Chondrocyte (in vitro differentiated cells): ENCODE results near the gene CARNS1. TPM values are rescaled to one million over a fixed set of nuclear protein-coding genes. Genes with fewer than 3 reads are reported as not detected.

Source experiments
- DNase-seq: peaks from one replicate; pipeline ENCODE4 v3.0.0; 2021; ENCODE audit warnings: mixed read lengths, low spot score
- H3K27ac Mint-ChIP-seq: one replicate; pipeline ENCODE4 v1.8.0; 2021; ENCODE audit warnings: mild to moderate bottlenecking, moderate library complexity, mixed read lengths; ENCODE audit not compliant: unreplicated experiment
- H3K27me3 Mint-ChIP-seq: 2 replicates; pipeline ENCODE4 v1.8.0; 2021; ENCODE audit warnings: low read depth, mixed read lengths
- H3K36me3 Mint-ChIP-seq: 2 replicates; pipeline ENCODE4 v1.8.0; 2021; ENCODE audit warnings: low read depth, mixed read lengths
- H3K4me1 Mint-ChIP-seq: 2 replicates; pipeline ENCODE4 v1.8.0; 2021; ENCODE audit warnings: low read depth, mild to moderate bottlenecking, mixed read lengths
- H3K4me3 Mint-ChIP-seq: one replicate; pipeline ENCODE4 v1.8.0; 2021; ENCODE audit warnings: mild to moderate bottlenecking, moderate library complexity, mixed read lengths; ENCODE audit not compliant: unreplicated experiment
- H3K9me3 Mint-ChIP-seq: 2 replicates; pipeline ENCODE4 v1.8.0; 2021; ENCODE audit warnings: low read depth, mixed read lengths
- CTCF ChIP-seq: fragments of 200-600 bp; sonication (generic); IDR thresholded peaks from 2 replicates; pipeline ENCODE4 v1.5.0; 2021; ENCODE audit warnings: antibody characterized with exemption, mild to moderate bottlenecking, moderate library complexity
- total RNA-seq: library from RNA; stranded (reverse); gene quantifications from 3 replicates; pipeline ENCODE4 v1.2.1, GENCODE V29; 2021

CARNS1 gene
- total RNA-seq, 1 donor from 2014 or later, result 1.8 TPM

- TF ChIP-seq CTCF, result no peak
- no peak overlapping the region for H3K27ac Mint-ChIP-seq
- no peaks in the 10 kb centered on the region for H3K9me3 Mint-ChIP-seq
- no peak overlapping the region for H3K4me3 Mint-ChIP-seq
- H3K27me3 Mint-ChIP-seq, result no peaks in the 10 kb centered on the region
- peaks cover 10% of the 10 kb centered on the region for H3K36me3 Mint-ChIP-seq
- no peak for DNase-seq
- peaks cover 46% of the 10 kb centered on the region for H3K4me1 Mint-ChIP-seq
These were observed 46.9 kb upstream of the CARNS1 start for GRCh38 chr11:67368621-67369020.

- no peaks in the 10 kb centered on the region for H3K27me3 Mint-ChIP-seq
- TF ChIP-seq CTCF, result no peak
- no peaks in the 10 kb centered on the region for H3K9me3 Mint-ChIP-seq
- no peak overlapping the region for H3K4me3 Mint-ChIP-seq
- H3K36me3 Mint-ChIP-seq, result peaks cover 10% of the 10 kb centered on the region
- H3K4me1 Mint-ChIP-seq, result peaks cover 51% of the 10 kb centered on the region
- peak overlapping the region; percentile 85 for H3K27ac Mint-ChIP-seq
- no peak for DNase-seq
These were observed 46.2 kb upstream of the CARNS1 start for GRCh38 chr11:67369275-67369674.

GRCh38 chr11:67369801-67370284 is 45.6 kb upstream of the CARNS1 start:
- H3K27me3 Mint-ChIP-seq, result no peaks in the 10 kb centered on the region
- no peaks in the 10 kb centered on the region for H3K9me3 Mint-ChIP-seq

GRCh38 chr11:67370351-67371076 is 45.0 kb upstream of the CARNS1 start:
- H3K27ac Mint-ChIP-seq, result peak overlapping the region; percentile 39
- H3K4me3 Mint-ChIP-seq, result no peak overlapping the region
- H3K9me3 Mint-ChIP-seq, result no peaks in the 10 kb centered on the region
- DNase-seq, result no peak
- H3K27me3 Mint-ChIP-seq, result no peaks in the 10 kb centered on the region
- H3K36me3 Mint-ChIP-seq, result peaks cover 5% of the 10 kb centered on the region
- peaks cover 61% of the 10 kb centered on the region for H3K4me1 Mint-ChIP-seq
- no peak for TF ChIP-seq CTCF

More at GRCh38 chr11:67369801-67370284, 45.6 kb upstream of the CARNS1 start:
- TF ChIP-seq CTCF, result no peak
- peak overlapping the region; percentile 85 for H3K27ac Mint-ChIP-seq
- H3K4me1 Mint-ChIP-seq, result peaks cover 57% of the 10 kb centered on the region
- no peak for DNase-seq
- H3K36me3 Mint-ChIP-seq, result peaks cover 7% of the 10 kb centered on the region
- no peak overlapping the region for H3K4me3 Mint-ChIP-seq

- H3K9me3 Mint-ChIP-seq, result no peaks in the 10 kb centered on the region
- TF ChIP-seq CTCF, result peak; percentile 73
- H3K4me3 Mint-ChIP-seq, result peak overlapping the region; percentile 71
- H3K4me1 Mint-ChIP-seq, result peaks cover 57% of the 10 kb centered on the region
- H3K27me3 Mint-ChIP-seq, result no peaks in the 10 kb centered on the region
- DNase-seq, result no peak
- peak overlapping the region; percentile 74 for H3K27ac Mint-ChIP-seq
- no peaks in the 10 kb centered on the region for H3K36me3 Mint-ChIP-seq
These were observed 44.1 kb upstream of the CARNS1 start for GRCh38 chr11:67371189-67371910.
